ENCODE measurements around the gene URI1. TPM values are rescaled to one million over a fixed set of nuclear protein-coding genes. Genes with fewer than 3 reads are reported as not detected.

Gene URI1
- total RNA-seq, 1 donor from 2014 or later: 58.4 TPM

DNA sequence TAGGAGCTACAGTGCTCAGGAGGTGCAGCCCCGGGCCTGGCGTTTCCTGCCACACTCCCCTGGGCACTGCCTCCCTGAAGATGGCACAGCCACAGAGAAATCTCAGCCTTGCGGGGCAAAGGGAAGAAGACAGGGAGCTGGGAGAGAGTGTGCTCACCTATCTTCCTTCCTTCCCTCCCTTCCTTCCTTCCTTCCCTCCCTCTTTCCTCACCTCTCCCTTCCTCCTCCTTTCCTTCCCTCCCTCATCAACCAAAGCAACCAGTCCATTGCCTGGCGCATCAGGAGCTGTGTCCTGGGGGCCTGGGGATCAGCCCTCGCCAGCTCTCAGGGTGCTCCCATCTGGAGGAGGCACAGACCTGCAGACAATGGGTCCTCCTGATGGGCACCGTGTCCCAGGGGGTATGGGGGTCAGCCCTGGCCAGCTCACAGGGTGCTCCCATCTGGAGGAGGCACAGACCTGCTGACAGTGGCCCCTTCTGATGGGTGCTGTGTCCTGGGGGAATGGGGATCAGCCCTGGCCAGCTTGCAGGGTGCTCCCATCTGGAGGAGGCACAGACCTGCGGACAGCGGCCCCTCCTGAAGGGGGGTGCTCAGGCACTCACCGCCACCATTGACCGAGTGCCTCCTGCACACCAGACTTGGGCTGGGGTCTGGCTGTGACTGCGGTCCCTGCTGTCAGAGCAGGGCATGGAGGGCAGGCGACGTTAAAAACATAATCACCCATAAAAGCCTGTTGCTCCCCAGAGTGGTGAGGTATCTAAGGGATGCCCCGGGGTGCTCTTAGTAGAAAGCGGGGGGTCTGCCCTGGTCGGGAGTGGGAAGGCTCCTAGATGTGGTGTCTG lies 120.2 kb downstream of the URI1 start:
- Mint-ChIP-seq H3K27ac (no peak overlapping the region), H3K4me1 (ENCODE audit: low read depth) (peaks cover 8% of the 10 kb centered on the region), H3K9me3 (ENCODE audit: low read depth) (peaks cover 5% of the 10 kb centered on the region), H3K27me3 (peaks cover 7% of the 10 kb centered on the region), H3K36me3 (ENCODE audit: insufficient read depth) (no peaks in the 10 kb centered on the region), H3K4me3 (ENCODE audit: low read depth) (no peak overlapping the region)
- TF ChIP-seq, protein P1, sequence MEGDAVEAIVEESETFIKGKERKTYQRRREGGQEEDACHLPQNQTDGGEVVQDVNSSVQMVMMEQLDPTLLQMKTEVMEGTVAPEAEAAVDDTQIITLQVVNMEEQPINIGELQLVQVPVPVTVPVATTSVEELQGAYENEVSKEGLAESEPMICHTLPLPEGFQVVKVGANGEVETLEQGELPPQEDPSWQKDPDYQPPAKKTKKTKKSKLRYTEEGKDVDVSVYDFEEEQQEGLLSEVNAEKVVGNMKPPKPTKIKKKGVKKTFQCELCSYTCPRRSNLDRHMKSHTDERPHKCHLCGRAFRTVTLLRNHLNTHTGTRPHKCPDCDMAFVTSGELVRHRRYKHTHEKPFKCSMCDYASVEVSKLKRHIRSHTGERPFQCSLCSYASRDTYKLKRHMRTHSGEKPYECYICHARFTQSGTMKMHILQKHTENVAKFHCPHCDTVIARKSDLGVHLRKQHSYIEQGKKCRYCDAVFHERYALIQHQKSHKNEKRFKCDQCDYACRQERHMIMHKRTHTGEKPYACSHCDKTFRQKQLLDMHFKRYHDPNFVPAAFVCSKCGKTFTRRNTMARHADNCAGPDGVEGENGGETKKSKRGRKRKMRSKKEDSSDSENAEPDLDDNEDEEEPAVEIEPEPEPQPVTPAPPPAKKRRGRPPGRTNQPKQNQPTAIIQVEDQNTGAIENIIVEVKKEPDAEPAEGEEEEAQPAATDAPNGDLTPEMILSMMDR (IDR thresholded peaks at IDR 0.05; ENCODE audit: unreplicated experiment): no peak
- no peak for DNase-seq (ENCODE audit: low spot score, unreplicated experiment)

DNA sequence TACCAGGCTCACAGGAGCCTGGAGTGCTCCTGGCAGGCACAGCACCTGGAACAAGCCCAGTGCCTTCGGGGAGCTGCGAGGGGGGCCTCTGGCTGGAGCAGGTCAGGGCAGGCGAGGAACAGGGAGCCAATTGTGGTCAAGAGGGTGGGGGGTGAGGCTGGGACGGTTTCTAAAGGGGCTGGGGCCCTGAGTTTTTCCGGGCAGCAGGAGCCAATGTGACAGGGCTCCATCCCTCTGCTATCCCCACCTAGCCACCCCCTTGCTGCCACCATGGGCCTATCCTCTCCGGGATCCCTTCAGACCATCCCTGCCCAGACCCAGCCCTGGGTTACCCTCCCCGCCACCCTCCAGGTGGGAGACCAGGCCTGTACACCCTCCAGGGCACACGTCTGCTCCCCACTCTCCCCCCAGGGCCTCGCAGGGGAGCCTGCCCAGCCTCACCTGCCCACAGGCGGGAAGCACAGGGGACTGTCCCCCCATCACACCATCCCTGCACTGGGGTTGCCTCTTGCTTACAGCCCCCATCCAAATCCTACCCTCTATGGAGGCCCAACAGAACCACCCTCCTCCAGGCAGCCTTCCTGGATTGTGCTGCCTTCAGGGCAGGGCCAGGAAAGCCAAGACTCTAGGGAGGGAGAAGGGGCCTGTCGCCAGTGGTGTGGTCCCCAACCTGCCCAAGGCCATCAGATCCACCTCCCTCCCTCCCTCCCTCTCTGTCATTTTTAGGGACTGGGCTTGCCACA lies 121.0 kb downstream of the URI1 start:
- H3K36me3 Mint-ChIP-seq (ENCODE audit: insufficient read depth): no peaks in the 10 kb centered on the region
- peaks cover 8% of the 10 kb centered on the region for H3K4me1 Mint-ChIP-seq (ENCODE audit: low read depth)
- H3K9me3 Mint-ChIP-seq (ENCODE audit: low read depth): no peaks in the 10 kb centered on the region
- no peak overlapping the region for H3K27ac Mint-ChIP-seq
- DNase-seq (ENCODE audit: low spot score, unreplicated experiment): no peak
- H3K4me3 Mint-ChIP-seq (ENCODE audit: low read depth): no peak overlapping the region
- peaks cover 7% of the 10 kb centered on the region for H3K27me3 Mint-ChIP-seq
- TF ChIP-seq, protein P1 (IDR thresholded peaks at IDR 0.05; ENCODE audit: unreplicated experiment): no peak

DNA sequence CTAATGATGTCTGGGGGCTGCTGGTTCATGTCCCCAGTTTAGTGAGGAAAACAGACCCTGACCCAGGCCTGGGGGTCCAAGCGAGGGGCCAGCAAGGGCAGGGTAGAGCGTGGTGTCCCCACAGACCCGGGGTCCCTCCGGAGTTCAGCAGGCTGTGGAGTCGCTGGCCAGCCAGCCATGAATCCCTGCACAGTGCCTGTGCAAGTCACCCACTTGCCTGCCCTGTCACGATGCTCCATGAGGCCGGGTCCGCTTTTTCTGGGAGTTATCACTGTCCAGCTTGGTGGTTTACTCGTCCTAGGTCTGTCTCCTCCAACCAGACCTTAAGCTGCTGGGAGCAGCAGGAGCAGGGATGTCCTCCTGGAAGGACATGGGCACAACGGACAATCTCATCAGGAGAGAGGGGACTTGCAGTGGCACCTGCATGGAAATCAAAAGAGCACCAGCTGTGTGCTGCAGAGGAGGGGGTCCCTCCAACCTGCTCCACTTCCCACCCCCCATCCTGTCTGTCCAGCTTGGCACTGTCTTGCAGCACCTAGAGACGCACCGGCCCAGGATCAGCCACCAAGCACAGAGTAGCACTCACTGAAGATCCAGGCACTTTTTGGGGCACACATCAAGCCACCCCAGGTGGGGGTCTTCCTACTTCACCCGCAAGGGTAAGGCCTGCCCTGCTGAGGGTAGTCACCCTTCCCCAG lies 121.8 kb downstream of the URI1 start:
- TF ChIP-seq, protein P1 (IDR thresholded peaks at IDR 0.05; ENCODE audit: unreplicated experiment): no peak
- Mint-ChIP-seq H3K36me3 (ENCODE audit: insufficient read depth) (no peaks in the 10 kb centered on the region), H3K9me3 (ENCODE audit: low read depth) (peaks cover 5% of the 10 kb centered on the region), H3K4me1 (ENCODE audit: low read depth) (peaks cover 8% of the 10 kb centered on the region), H3K27me3 (peaks cover 10% of the 10 kb centered on the region), H3K27ac (no peak overlapping the region), H3K4me3 (ENCODE audit: low read depth) (no peak overlapping the region)
- no peak for DNase-seq (ENCODE audit: low spot score, unreplicated experiment)

DNA sequence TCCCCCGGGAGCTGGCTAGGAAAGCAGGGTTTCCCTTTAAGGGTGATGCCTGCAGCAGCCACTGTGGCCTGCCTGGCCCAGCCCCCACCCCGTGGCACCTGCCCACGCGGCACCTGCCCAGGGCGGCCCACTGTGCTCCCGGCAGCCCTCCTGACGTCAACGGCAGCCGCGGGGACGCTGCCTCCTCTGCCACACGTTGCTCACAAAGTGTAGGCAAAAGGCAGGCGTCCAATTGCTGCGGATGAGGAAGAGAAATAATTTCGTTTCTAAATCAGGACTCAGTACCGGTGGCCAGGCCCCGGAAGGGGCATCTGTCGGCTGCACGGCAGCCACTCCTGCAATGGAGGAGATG lies 122.3 kb downstream of the URI1 start:
- H3K27me3 Mint-ChIP-seq: peaks cover 11% of the 10 kb centered on the region
- no peak for DNase-seq (ENCODE audit: low spot score, unreplicated experiment)
- no peak overlapping the region for H3K4me3 Mint-ChIP-seq (ENCODE audit: low read depth)
- peaks cover 8% of the 10 kb centered on the region for H3K4me1 Mint-ChIP-seq (ENCODE audit: low read depth)
- no peaks in the 10 kb centered on the region for H3K36me3 Mint-ChIP-seq (ENCODE audit: insufficient read depth)
- no peak overlapping the region for H3K27ac Mint-ChIP-seq
- peaks cover 5% of the 10 kb centered on the region for H3K9me3 Mint-ChIP-seq (ENCODE audit: low read depth)
- TF ChIP-seq, protein P1 (IDR thresholded peaks at IDR 0.05; ENCODE audit: unreplicated experiment): no peak
